LNCAP (cell line): ENCODE results near the gene TLDC2.

ENCODE experiments used
- TF ChIP-seq, protein P1 (sequence below): fragments of 450-650 bp; IDR thresholded peaks from 2 replicates; pipeline ENCODE4 v1.5.1; 2017; ENCODE audit warnings: mild to moderate bottlenecking

Gene TLDC2

DNA sequence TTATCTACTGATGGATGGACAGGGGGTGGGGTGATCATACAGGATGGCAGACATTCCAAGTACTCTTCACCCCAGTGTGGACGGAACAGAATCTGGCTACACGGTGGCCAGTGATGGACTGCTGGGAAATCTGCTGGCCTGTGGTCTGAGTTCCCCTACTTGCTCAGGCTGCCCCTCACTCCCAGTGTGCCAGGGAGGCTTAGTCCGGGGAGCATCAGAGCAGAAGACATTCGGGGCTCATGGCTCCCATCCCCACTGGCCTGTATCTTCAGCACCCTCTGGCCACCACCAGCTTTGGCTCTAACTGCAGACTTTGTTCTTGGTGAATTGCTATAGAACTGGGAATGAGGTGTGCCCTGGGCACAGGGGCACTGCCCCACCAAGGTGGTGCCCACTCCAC lies 15.3 kb downstream of the TLDC2 start:
- TF ChIP-seq, protein P1, sequence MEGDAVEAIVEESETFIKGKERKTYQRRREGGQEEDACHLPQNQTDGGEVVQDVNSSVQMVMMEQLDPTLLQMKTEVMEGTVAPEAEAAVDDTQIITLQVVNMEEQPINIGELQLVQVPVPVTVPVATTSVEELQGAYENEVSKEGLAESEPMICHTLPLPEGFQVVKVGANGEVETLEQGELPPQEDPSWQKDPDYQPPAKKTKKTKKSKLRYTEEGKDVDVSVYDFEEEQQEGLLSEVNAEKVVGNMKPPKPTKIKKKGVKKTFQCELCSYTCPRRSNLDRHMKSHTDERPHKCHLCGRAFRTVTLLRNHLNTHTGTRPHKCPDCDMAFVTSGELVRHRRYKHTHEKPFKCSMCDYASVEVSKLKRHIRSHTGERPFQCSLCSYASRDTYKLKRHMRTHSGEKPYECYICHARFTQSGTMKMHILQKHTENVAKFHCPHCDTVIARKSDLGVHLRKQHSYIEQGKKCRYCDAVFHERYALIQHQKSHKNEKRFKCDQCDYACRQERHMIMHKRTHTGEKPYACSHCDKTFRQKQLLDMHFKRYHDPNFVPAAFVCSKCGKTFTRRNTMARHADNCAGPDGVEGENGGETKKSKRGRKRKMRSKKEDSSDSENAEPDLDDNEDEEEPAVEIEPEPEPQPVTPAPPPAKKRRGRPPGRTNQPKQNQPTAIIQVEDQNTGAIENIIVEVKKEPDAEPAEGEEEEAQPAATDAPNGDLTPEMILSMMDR, result no peak

DNA sequence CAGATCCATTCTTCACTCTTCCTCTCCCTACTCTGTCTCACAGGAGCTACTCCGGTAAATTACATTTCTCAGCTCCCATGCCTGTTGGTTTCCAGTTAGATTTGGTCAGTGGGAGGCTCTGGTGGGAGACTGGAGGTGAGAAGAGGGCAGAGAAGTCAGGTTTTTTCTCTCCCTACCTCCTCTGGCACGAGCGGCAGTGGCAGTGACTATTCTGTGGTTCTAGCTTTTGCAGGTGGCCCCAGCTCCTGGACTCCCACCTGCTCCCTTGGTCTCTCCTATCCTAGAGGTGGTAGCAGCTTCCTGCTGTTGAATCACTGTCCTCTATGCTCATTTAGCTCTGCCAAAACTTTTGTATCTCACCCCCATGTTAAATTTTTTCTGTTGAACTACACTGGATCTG lies 17.9 kb downstream of the TLDC2 start:
- TF ChIP-seq, protein P1, result no peak

DNA sequence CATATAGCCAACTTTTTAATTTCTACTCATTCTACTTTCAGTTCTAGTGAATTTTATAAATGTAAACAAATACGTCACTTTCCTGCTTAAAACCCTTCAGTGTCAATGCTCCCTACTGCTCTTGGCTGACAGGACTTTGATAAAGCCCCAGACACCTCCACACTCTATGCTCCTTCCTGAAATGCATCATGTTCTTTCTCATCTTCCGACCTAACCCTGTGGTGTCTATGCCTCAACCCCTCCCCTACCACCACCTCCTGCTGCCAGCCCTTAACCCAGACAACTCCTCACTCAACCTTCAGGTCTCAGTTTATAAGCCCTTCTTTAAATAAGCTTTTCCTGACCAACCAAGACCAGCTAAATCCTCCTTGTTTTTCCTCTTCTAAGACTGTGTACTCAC lies 19.1 kb downstream of the TLDC2 start:
- TF ChIP-seq, protein P1, result no peak

DNA sequence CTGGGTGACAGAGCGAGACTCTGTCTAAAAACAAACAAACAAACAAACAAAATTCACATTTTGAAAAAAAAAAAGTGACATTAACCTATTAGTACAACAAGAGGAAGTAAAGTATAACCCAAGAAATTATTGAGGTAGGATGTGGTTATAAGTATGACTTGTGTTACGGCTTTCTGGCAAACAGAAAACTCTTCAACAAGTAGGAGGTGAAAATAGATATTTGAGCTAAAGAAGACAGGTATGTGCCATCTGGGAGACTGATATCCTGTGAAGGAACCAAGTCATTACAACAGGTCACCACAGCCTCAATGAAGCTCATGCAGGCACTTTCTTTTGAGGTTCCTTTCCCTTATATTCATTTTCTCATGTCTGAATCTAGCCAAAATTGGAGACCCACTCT lies 28.8 kb downstream of the TLDC2 start:
- TF ChIP-seq, protein P1, result no peak

DNA sequence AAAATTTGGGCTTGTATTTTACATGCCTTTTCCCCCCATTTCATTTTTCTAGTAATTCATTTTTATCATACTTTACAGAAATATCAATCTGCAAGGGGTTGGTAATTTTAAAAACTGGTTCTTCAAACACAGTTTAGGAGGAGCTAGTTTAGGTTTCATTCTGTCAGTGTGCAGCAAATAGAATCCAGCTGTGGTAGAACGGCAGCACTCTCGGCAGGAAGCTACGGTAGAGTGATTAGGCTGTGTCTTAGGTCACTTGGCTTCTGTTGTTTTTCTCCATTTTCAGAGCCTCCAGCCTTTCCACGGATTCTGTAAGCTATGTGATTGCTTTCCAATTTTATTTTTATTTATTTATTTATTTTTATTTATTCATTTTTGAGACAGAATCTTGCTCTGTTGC lies 32.7 kb downstream of the TLDC2 start:
- TF ChIP-seq, protein P1, result no peak

DNA sequence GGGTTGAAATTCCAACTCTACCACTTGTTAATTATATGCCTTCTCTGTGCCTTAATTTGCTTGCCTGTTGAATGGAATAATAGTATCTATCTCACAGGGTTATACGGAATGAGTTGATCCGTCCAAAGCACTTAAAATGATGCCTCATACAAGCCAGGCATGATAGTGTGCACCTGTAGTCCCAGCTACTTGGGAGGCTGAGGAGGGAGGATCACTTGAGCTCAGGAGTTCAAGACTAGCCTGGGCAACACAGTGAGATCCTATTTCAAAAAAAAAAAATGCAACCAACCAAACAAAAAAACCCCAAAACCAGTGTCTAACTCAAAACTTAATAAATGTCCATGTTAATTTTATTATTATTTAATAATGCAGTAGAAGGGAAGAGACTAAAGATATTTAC lies 40.3 kb downstream of the TLDC2 start:
- TF ChIP-seq, protein P1, result no peak

DNA sequence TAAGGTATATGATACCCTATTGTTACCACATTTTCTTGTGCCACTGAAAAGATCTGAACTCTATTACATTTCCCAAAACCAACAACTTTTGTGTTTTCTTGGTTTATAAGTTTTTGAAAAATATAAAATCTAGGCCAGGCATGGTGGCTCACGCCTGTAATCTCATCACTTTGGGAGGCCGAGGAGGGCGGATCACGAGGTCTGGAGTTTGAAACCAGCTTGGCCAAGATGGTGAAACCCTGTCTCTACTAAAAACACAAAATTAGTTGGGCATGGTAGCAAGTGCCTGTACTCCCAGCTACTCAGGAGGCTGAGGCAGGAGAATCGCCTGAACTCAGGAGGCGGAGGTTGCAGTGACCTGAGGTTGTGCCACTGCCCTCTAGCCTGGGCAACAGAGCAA lies 41.3 kb downstream of the TLDC2 start:
- TF ChIP-seq, protein P1, result no peak

DNA sequence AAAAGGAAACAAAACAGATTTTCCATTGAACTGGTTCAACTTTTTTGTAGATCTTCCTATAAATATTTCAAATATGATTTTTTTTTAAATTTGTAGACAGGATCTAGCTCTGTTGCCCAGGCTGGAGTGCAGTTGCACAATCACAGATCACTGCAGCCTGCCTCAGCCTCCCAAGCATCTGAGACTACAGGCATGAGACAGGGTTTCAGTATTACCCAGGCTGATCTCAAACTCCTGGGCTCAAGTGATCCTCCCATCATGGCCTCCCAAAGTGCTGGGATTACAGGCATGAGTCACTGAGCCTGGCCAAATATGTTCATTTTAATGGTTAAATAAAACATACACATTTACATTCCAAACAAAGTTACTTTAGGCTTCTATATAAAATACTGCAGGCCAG lies 42.0 kb downstream of the TLDC2 start:
- TF ChIP-seq, protein P1, result no peak
